GM21515 (cell line): ENCODE results near the gene PPARD.
"Not testable (repeated sequence)": the region's sequence is repeated elsewhere in the genome, so short reads cannot be mapped to it uniquely, and the experiment has no call there.

Source experiments
- ATAC-seq: cut with Tn5 transposase; IDR thresholded peaks from one replicate; pipeline ENCODE4 v1.9.1; 2021; ENCODE audit not compliant: unreplicated experiment

Gene PPARD

DNA sequence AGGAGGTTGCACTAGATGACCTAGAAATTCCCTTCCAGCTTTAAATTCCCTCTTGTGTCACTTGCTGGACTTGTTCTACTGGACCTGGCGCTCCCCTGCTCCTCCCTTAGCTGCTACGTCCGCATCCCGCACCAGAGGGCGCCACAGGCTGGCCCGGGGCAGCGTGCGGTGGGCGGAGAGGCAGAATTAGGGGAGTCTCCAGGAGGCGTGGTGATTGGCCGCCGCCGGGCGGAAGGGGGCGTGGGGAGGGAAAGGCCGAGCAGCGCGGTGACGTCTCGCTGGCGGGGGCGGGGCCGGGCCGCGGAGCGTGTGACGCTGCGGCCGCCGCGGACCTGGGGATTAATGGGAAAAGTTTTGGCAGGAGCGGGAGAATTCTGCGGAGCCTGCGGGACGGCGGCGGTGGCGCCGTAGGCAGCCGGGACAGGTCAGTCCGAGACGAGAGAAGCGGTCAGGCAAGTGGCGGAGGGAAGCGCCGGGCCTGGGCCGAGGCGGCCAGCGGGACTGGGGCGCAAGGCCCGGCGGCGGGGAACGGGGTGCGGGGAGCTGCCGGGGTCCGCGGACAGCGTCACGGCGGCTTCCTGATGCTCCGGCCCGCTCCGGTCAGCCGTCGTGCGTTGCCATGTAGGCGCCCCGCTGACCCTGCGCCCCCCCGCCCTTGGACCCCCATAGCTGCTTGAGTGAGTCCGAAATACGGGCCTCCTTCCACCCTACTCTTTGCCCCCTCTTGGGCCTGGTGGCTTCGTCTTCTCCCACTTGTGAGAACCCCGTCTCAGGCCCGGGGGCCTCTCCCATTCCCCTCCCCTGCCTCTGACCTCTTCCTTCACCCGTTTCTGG is at the start of gene PPARD:
Gene PPARD (plus strand): TSS at position 301 of the 834 bp plus-strand sequence. CDS start 68,530 bp downstream, outside the sequence.
- ATAC-seq = peak; percentile 95

DNA sequence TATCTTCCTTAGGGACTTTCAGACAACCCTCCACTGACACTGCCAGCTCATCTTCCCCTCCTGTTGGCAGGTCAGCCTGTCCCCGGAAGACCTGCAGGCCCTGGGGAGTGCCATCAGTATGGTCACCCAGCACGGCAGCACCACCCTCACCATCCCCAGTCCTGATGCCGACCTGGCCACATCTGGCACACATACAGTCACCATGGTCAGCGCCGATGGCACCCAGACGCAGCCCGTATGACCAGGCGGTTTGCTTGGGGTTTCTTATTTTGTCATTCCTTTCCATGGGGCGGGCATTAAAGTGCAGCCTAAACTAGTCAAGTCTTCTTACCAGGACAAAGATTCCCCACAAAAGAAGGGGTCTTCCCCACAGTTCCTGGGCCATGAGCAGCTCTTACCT is 48.7 kb upstream of the PPARD start:
- no peak for ATAC-seq

DNA sequence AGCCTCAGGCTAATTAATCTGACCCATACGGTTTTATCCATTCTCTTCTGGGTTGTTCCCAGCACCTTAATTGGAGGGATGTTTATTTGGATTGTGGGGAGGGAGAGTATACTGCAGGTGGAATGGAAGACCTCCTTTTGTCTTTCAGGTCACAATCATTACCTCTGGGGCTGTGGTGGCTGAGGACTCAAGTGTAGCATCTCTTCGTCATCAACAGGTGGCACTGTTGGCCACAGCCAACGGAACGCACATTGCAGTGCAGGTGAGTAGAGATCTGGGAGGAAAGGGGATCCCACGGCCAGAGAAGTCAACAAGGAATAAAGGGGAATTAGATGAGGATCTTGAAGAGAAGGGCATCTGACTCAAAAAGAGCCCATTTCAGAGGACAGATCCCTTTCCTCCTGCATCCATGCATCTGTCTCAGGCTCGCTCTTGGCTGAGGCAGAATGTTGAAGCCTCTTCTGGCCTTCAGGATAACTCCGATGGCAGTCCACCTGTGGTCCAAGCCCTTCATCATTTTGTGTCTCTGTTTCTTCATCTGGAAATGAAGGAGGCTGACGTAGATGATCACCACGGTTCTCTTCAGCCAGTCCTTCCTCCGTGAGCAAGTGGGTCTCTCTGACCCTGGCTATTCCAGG is 47.9 kb upstream of the PPARD start:
- ATAC-seq = no peak

DNA sequence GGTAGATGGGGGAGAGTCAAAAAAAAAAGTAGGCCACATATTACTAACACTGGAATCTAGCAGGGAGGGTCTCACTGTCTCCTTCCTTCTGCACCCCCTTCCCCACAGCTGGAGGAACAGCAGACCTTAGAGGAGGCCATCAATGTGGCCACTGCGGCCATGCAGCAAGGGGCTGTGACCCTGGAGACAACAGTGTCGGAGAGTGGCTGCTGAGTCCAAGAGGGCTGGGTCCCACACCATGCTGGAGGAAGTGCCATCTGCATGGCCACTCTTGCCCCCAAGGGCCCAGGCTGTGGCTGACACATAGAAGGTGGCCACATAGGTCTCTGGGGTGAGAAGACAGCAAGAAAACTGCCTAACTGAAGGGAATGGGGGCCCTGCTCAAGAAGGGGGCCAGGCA is 47.3 kb upstream of the PPARD start:
- ATAC-seq = no peak

DNA sequence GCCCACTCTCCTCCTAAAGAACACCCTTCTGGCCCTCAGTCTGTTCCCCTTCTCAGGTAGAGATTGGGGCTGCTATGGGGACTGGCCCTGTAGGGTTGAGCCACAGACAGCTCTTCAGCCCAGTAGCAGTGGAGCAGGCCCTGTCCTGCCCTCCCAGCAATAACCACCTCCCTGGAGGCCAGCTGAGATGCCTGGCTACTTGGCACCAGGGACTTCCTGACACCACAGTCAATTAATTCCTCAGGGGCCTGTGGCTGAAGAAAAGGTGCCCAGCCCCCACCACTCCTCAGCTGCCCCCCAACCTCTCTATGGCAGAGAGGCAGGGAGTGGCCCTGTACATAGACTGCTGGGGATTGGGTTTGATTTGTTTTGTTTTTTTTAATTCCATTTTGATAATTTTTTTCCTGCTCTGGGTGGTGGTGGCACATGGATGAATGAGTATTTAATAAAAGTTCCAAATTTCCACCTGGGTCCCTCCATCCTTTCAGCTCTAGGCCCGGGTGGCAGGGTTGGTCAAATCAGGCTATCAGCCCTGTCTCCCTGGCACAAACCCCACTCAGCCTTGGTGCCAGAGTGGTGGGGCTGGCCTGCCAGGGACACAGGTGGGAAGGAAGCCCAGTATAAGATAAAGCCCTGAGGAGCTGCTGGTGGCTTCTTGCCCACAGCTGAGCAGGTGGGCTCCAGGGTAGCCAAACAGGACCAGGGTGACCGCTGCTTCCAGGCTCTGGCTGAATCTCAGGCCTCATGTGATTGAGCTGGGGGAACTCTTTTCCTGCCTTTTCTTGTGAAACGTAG is 46.6 kb upstream of the PPARD start:
- ATAC-seq = no peak

DNA sequence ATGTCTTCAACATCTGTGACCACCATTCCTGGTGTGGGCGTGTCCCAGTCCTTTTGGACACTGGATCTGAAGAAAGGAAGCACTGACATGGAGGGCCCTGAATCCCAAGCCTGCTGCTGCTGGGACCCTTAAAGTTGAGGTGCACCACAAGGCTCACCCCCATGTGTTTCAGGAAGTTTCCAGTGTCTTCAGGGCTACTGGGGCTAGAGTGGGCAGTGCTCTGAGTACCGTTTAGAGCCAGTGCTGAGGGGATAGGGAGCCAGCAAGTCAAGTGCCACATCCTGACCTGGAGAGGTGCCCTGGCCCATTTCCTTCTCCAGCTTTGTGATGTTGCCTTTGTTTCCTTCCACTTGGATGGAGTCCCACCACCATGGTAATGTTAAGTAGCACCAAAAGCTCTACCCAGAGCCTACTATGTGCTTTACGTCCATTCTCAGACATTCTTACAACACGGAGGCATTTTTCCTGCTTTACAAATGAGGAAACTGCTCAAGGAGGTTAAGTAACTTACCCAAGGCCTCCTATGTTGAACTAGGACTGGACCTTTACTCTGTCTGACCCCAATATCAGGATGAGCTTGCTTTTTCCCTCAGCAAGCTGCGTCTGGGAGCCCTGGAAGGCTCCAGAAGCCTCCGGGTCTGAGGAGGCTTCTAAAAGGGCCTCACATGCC is 45.3 kb upstream of the PPARD start:
- ATAC-seq = no peak

DNA sequence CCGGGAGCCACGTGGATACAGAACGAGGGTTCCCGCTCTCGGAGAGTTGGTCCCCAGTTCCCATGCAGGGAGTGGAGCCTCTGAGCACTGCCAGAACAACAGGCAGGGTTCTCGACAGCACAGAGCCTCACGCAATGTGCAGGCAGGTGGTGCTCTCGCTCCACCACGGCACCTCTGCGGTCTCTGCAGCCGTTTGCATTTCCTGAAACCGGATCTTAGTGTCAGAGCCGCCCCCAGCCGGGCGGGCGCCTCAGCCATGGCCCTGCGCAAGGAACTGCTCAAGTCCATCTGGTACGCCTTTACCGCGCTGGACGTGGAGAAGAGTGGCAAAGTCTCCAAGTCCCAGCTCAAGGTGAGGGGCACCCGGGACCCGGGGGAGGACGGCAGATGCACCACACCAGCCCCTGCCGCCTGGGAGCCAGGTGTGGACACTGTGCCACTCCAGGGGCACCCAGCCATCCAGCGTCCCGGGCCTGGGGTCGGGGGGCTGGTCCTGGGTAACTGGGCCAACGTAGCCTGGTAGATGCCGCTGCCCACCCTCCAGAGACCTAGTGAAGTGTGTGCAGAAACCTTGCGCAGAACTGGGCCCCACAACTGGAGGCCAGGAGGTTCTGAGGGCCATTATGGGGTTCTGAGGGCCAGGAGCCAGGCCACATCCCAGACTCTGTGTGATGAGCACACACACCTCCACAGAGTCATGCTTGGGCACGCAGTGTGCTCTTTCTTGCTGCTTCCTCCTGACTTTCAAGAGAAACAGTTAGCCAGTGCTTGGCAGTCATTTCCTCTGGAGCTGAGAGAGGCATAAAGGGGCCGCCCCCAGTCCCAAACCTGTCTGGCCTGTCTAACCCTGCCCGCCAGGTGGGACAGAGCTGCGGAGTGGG is 44.5 kb upstream of the PPARD start, which contains the start of gene DEF6:
Gene DEF6 (plus strand): TSS at position 218 of the 881 bp plus-strand sequence. CDS start 39 bp downstream, at position 257.
- peak; percentile 71 for ATAC-seq

DNA sequence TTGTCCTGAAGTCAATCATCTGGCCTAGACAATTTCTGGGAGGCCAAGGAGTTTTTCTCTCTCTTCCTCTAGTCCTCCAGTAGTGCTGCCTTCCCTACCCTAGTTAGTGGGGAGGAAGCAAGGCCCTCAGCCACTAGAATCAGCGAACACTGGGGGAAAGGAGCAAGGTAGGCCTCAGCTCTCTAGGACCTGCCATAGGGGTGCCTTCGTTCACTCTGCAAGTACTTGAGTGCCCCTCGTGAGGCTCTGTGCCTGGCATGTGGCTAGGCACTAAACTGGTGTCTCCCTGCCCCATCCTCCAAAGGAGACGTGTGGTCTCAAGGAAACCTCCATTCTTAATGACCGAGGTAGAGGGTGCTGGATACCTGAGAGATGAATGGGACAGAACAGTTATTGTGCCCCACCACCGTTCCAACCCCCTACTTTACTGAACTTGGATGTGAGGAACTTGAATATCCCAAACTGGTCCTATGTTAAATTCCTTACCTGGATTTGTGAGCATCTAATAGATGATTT is 43.7 kb upstream of the PPARD start:
- no peak for ATAC-seq

DNA sequence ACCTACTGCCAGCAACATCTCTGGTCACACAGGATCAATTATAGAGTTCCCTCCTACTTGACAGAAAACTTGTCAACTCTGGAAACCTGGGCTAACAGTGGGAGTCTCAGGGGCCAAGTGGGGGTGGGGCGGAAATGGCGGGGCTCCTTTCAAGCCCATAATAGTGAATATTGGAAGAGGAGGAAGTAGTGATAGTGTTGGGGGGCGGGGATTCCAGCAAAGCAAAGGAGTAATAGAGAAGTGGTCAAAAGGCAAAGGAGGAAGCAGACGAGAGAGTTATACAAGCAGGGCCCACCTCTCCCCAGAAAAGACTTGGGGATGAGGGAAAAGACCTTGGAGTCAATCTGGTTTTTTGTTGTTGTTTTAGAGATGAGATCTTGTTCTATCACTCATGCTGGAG is 42.7 kb upstream of the PPARD start:
- no peak for ATAC-seq

DNA sequence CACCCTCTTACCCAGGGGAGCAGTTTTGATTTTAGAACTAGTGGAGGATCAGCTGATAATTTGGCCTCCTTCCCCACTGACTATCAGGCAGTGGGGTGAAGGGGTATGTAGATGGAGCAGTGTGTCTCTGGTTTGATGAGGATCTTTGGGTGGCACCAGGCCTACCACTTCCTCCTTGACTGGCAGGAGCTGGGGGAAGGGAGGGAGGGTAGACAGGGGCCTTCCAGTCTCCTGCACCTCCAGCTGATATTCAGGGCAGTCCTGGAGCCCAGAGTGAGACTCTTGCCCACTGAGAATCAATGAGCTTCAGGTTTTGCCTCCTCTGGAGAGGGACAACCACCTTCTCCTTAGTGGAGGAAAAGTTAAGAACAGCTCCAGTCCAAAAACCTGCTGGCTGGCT is 41.5 kb upstream of the PPARD start:
- no peak for ATAC-seq

DNA sequence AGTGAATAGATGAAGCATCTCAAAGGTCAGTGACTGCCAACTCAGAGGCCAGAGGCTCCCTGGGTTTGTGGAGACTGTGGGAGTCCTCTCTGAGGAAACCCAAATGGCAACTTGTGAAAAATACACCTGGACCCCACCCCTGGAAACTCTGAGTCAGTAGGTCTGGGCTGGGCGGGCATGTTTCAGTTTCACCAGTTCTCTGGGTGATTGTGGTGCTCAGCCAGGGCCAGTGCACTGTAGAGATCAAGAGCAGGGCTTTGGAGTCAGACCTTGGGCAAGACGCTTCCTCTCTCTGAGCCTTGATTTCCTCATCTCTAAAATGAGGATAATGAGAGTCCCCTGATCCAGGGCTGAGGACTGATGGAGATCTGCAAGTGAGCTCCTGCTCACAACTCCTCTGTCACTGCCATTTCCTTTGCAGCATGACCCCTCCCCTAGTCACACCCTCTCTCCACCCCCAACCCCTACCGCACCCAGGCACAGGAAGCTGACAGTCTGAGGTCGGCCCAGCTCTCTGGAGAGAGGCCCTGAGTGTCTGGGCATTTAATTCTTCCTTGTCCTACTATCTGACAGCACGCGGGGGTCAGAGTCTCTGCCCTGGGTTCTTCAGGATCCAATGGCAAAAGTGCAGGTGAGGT is 39.6 kb upstream of the PPARD start:
- ATAC-seq = peak; percentile 79

DNA sequence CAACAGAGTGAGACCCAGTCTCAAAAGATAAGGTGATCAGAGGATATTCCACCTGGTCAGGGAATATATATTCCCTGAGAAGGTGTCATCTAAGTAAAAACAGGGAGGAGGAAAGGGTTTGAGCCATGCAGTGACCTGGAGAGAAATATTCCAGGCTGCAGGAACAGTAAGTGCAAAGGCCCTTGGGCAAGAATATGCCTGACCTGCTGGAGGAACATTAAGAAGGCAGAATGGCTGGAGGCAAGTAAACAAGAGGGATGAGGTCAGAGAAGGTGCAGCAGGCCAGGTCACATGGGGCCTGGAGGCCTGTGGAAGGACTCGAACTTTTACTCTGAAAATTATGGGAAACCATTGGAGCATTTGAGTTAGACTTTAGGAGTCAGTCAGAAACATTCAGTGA is 38.1 kb upstream of the PPARD start:
- ATAC-seq = no peak

DNA sequence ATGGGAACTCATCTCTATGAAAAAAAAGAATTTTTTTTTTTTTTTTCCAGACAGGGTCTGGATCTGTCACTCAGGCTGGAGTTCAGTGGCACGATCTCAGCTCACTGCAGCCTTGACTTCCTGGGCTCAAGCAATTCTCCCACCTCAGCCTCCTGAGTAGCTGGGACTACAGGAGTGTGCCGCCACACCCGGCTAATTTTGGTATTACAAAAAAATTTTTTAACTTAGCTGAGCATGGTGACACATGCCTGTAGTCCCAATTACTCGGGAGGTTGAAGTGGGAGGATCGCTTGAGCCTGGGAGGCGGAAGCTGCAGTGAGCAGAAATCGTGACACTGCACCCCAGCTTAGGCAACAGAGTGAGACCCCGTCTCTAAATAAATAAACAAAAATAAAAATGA is 37.2 kb upstream of the PPARD start:
- no peak for ATAC-seq

DNA sequence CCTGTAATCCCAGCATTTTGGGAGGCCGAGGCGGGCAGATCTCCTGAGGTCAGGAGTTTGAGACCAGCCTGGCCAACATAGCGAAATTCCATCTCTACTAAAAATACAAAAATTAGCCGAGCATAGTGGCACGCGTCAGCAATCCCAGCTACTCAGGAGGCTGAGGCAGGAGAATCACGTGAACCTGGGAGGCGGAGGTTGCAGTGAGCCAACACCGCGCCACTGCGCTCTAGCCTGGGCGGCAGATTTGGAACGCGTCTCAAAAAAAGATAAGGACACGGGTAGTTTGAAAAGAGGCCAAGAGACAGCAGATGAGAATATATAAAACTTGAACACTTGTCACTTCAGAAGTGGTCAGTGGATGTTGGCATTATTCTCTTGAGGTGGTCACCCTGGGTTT is 35.2 kb upstream of the PPARD start:
- not testable (repeated sequence) for ATAC-seq

DNA sequence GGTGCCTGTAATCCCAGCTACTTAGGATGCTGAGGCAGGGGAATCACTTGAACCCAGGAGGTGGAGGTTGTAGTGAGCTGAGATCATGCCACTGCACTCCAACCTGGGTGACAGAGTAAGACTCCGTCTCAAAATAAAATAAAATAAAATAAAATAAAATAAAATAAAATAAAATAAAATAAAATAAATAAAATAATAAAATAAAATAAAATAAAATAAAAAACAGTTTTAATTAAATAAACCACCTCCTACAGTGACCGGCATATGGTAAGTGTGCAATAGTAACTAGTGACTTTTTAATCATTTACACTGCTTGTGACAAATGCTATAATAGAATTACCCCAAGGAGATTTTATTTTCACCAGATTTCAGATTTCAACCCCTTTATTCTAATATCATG is 33.8 kb upstream of the PPARD start:
- not testable (repeated sequence) for ATAC-seq

DNA sequence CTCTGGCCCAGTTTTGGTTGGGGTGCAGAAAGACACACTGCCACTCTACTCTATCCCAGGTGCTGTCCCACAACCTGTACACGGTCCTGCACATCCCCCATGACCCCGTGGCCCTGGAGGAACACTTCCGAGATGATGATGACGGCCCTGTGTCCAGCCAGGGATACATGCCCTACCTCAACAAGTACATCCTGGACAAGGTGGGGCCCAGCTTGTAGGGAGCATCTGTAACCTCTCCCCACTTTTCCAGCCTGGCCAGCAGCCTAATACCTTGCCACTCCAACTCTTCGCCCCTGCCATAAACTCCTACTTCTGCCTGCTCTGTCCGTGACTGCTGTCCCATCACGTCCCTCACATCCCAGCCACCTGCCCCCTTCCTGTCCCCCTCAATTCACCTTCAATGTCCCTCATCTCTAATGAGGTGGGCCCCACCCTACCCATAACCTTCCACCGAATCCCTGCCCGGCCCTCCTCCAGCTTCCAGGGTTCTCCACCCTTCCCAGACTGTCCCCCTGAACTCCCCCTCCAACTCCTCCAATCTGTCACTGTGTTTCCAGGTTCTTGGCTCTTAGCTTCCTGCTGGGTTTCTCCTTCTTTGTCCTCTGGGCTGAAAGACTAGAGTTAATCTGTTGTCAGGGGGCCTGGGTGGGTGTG is 32.6 kb upstream of the PPARD start:
- no peak for ATAC-seq

DNA sequence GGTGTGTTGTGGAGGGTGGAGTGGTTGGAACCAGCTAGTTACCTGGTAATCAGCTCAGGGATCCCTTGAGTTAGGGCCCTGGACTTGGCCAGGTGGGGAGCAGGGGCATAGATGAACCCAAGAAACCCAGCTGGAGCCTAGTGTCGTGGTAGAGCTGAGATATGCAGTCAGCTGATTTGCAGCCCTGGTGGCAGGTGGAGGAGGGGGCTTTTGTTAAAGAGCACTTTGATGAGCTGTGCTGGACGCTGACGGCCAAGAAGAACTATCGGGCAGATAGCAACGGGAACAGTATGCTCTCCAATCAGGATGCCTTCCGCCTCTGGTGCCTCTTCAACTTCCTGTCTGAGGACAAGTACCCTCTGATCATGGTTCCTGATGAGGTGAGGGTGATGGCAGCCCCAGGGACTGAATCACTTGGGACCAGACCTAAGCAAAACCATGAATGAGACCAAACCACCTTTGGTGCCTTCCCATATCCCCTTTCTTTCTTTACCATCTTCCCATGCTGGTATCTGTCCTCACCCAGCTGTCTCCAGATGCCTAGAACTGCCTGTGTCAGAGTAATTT is 32.0 kb upstream of the PPARD start:
- no peak for ATAC-seq

DNA sequence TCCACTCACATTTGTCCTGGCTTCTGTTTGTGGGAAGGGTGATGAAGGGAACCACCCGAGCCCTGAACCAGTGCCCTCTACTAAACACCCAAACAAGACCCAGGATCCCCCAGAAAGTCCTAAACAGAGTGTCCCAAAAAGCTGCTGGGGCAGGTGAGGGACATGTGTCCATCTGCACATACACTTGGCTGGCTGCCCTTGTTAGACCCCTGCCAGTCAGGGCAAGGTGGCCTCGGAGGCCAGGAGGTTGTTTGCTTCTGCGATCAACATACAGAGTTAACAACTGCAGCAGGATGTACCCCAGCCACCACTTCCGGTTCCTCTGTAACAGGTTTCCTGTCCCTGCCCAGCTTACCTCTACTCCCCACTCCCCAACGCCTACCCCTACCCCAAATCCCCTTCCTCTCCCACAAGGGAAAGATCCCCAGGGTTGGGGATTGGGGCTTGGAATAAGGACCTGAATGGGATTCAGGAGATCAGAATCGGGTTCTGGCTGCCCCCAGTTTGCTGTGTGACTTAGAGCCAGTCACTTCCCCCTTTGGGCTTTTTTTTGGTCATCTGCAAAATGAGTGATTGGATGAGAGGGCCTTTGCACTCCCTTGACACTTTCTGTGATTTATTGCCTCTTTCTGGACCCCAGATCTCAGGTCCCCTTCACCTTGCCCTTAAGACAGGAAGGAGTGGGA is 30.8 kb upstream of the PPARD start:
- no peak for ATAC-seq
